T follicular helper cell (primary cell): Measurements from ENCODE around the gene FYTTD1.

Experiments
- DNase-seq: peaks from one replicate; pipeline ENCODE4 v3.0.0-alpha.2; 2020; ENCODE audit warnings: low read depth

FYTTD1 gene

DNA sequence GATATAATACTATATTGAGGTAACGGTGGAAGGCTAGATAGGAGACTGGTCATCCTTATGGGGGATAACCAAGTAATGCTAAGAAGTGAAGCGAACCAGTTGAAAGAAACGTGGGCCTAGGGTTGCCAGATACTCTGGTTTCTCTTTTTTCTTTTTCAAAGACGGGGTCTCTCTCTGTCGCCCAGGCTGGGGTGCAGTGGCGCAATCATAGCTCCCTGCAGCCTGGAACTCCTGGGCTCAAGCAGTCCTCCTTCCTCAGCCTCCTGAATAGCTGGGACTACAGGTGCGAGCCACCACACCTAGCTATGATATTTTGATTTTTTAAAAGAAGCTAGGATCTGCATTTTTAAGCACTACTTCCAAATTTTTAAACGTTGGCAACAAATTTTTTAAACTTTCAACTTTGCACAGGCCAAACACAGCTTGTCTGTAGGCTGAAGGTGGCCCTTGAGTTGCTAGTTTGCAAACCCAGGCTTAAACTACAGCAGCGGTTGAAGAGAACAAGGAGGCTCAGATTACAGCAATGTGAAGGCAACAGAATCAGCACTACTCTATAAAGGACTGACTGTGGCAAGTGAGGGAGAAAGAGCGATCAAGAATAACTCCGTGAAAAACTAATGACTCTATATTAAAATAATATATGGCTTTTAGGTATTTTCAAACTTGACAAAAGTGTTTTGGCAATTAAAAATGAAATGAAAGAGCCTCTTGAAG, 11.8 kb upstream of the FYTTD1 start:
- DNase-seq: no peak

DNA sequence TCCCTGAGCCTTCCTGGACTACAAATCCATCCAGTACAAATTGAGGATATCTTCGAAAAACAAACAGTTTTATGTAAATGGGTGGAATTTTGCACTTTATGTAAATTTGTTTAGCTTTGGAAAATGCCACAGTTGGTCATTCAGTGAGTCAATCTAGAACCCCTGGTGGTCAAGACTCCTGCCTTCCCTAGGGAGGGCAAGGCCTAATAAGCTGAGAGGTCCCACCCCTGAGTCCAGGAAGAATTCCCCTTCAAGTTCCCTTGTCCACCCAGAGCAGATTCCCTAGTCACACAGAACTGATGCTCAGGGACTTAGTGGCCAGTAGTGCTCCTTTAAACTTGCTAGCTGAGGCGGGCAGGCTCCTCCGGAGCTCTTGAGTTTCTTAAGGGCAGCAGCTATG, 6.9 kb upstream of the FYTTD1 start:
- DNase-seq: no peak

GRCh38 chr3:197746209-197746608, 3.5 kb upstream of the FYTTD1 start:
- no peak for DNase-seq

DNA sequence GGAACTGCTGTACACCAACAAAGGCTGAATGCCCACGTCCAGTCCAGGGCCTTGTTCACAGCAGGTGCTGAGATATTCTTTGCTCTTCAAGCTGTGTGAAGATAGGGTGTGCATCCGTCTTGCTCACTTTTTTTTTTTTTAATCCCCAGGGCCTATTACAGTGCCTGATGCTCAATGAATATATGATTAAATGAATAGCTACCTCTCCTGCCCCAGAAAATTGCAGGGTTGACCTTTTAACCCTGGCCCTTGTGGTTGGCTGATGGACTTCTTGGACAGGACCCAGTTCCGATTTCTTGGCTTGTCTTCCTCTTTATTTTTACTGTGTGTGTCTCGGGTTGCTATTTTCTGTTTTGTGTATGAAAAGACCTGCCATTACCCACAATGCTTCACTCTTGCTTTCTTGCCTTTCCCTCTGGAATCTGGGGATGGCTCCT, 2.9 kb upstream of the FYTTD1 start:
- no peak for DNase-seq

- no peak for DNase-seq
Measured at GRCh38 chr3:197748597-197749314, 927 bp upstream of the FYTTD1 start.

DNA sequence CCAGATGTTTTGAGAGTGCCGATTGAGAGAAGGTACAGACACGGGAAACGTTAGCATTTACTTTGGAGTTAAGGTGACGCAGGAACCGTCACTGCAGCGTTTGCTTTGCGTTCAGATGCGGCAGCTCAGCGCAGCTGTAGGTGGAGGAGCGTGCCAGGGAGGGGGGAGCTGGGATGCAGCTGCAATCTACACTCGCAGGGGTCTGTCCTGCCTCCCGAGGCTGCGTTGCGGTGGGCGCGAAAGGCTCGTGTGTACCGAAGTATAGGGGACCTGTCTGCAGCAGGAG, 425 bp upstream of the FYTTD1 start:
- peak; percentile 73 for DNase-seq

DNA sequence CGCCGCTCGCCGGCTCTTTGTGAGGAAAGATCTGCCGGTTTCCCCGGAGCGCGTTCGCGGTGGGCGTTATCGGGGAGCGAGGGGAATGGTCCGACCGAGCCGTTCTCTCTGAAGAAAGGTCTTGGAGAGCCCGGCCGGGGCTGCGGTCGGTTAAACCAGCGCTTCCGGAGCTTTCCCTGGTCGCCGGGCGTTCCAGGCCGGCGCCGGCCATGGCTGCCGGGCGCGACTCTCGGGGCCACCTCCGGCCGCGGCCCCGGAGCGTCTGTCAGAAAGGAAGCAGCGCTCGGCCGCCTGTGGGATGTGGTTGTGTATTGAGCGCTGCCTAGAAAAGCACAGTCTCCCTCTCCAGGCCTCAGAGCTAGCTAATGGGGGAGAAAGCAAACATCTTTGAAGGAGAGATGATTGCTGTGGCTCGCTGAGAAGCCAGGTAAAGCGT, 731 bp downstream of the FYTTD1 start:
- DNase-seq: peak; percentile 33

GRCh38 chr3:197750858-197751737, 1.4 kb downstream of the FYTTD1 start:
- DNase-seq: no peak

- DNase-seq: no peak
Measured at GRCh38 chr3:197752107-197752506, 2.4 kb downstream of the FYTTD1 start.

DNA sequence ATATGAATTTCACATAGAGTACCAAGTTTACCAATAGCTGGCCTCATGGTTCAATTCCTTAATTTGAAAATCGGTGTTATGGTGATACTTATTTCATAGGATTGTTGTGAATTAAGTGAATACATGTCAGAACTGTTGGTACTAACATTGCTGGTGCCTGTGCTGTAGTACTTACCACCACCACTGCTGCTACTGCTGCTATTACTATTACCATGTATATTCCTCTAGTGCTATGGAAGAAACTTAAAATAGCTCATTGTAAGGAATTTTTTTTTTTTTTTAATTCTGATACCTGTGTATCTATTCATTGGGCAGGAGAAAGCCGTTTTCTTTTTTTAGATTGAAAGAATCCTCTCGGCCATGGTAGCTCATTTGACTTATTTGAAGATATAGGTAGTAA, 3.6 kb downstream of the FYTTD1 start:
- DNase-seq: no peak

DNA sequence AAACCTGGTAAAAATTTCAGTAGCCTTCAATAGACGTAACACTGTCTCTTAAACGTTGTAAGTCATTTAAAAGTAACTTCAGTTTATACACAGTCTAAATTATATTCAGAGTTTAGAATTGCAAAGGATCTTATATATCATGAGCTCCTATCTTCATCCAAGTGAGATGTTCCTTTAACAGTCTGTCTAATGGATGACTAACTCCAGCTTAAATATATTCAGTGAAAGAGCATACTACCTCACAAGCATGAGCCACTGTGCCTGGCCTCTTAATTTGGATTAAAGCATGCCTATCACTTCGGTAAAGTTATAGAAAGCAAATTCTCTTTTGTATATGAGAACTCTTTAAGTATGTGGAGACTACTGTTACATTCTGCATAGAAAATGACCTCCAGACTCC, 7.0 kb downstream of the FYTTD1 start:
- DNase-seq: no peak

DNA sequence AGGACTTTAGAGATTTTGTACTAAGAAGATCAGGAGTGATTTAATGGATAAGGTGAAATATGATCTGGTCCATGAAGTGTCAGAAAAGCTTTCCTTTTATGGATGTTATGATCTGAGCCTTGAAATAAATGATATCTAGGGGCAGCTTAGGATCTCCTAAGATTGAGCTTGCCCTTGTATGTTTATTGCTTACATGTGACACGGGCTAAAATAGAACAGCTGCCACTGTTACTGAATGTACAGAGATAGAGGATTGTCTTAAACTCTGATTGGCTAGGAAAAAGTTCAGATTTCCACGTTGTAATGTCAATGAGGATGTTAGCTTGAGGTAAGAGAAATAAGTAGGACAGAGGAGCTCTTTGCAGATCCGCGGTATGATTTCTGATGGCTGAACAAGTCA, 8.8 kb downstream of the FYTTD1 start:
- DNase-seq: no peak

GRCh38 chr3:197761784-197762183, 12.1 kb downstream of the FYTTD1 start:
- DNase-seq: no peak

DNA sequence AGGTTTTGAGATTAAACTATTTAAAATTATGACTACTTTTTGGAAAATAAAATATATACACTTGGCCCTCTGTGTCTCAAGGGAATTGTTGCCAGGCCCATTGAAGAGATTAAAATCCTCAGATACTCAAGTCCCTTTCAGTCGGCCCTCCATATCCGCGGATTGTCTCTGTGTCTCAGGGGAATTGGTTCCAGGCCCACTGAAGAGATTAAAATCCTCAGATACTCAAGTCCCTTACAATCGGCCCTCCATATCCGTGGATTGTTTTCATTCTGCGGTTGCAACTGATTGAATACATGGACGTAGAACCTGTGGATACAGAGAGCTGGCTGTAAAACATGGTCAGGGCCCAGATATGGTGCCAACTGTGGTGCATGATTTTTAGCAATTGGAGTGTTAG, 25.6 kb downstream of the FYTTD1 start:
- no peak for DNase-seq

DNA sequence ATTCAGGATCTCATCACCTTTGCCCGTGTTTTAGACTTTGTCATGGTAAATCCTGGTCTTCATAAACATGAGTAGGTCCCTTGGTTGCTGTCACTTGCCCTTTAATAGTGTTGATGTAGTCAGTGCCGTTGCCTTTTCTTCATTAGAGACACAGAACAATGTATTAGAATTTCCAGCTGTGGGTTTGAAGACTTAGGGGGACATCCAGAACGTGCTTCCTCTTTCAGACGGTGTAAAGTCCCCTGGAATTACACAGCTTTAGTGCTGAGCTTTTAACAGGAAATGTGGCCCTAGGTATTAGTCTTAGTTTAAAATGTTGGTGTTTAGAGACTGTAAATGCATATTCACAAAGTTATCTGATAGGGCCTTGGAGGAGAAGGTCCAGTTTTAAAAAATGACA, 32.5 kb downstream of the FYTTD1 start:
- no peak for DNase-seq

GRCh38 chr3:197784019-197784585, 34.4 kb downstream of the FYTTD1 start:
- DNase-seq: no peak

GRCh38 chr3:197787412-197787811, 37.7 kb downstream of the FYTTD1 start:
- no peak for DNase-seq

- no peak for DNase-seq
Measured at GRCh38 chr3:197789309-197789708, 39.6 kb downstream of the FYTTD1 start.

- no peak for DNase-seq
Measured at GRCh38 chr3:197790033-197790432, 40.4 kb downstream of the FYTTD1 start.

DNA sequence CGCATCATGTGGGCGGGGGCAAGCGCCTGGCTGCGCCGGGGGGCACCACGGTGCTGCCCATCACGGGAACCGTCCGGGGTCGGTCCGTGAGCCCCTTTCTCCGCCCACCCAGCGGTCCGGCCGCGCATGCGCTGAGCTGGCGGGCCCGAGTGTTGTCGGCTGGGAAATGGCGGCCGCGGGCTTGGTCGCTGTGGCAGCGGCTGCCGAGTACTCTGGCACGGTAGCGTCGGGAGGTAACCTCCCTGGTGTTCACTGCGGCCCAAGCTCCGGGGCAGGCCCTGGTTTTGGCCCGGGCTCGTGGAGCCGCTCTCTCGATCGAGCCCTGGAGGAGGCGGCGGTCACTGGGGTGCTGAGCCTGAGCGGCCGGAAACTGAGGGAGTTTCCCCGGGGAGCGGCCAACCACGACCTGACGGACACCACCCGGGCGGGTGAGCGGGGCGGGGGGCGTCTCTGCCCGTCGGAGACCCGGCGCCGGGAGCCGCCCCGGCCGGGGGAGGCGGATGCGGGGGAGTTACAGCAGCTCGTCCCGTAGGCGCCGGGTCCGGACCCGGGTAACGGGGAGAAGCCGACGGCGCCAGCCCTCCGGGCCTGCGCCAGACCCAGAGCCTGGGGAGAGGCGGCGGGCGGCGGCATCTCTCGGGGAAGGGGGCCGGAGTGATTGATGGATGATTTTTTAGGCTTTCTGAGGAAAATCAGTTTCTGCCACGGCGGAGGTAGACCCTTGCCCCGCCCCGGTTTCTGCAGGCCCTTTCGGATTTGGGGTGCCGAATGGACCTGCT, 41.6 kb downstream of the FYTTD1 start, which contains the start of gene LRCH3:
TSS of gene LRCH3 (plus strand) at position 142 of the 779 bp plus-strand sequence. CDS start at position 167, 25 bp downstream.
- DNase-seq: peak; percentile 69

DNA sequence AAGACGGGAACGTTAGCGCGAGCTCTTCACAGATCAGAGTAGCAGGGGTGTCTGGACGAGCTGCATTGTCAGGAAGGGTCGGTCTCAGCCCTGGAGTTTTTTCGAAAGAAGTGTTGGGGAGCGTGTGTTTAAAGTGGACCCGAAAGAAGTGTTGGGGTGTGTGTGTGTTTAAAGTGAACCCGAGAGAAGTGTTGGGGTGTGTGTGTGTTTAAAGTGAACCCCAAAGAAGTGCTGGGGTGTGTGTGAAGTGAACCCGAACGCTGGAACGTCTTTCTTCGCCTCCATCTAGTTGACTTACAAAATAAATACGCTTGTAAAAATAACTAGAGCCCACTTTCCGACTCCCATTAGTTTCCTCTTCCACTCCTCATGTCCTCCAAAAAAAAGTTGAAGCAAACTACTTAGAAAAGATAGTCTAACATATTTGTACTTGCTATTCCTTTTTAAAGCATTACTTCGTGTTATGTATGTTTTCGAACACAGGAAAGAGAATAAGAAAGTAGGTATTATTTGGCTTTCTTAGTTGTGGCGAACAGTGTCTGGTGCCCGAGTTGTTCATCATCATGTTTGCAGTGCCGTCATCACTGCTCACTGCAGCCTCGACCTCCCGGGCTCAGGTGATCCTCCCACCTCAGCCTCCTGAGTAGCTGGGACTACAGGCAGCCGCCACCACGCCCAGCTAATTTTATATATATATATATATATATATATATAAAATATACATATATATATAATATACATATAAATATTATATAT, 42.4 kb downstream of the FYTTD1 start:
- peak; percentile 24 for DNase-seq
